ENCODE measurements around the gene TTC28.

- TF ChIP-seq BCL11B (tag by site-specific recombination; IDR thresholded peaks at IDR 0.05; ENCODE audit: low read depth) (no peak), CTCF (tag by site-specific recombination; IDR thresholded peaks at IDR 0.05) (no peak), ZBTB17 (tag by site-specific recombination; IDR thresholded peaks at IDR 0.05) (no peak), ZNF670 (tag by site-specific recombination; IDR thresholded peaks at IDR 0.05; ENCODE audit: low read depth) (no peak), ZNF747 (tag by site-specific recombination; IDR thresholded peaks at IDR 0.05) (no peak), ZNF792 (tag by site-specific recombination; IDR thresholded peaks at IDR 0.05) (no peak), ZNF660 (tag by site-specific recombination; IDR thresholded peaks at IDR 0.05) (no peak), KLF16 (tag by site-specific recombination; IDR thresholded peaks at IDR 0.05) (no peak)
Measured at GRCh38 chr22:27988704-27989103, 690.9 kb downstream of the TTC28 start.

Data from HEK293 (cell line).